HepG2 (cell line): ENCODE measurements around the gene PLEKHA5. TPM values are rescaled to one million over a fixed set of nuclear protein-coding genes. Genes with fewer than 3 reads are reported as not detected.

Experiments
- CEBPB ChIP-seq: IDR thresholded peaks from 2 replicates; pipeline ENCODE4 v1.6.1; 2011; ENCODE audit warnings: low read depth, low read length, improper control_type of control experiment, borderline replicate concordance
- EP300 ChIP-seq, 3 experiments: sonication (generic) in 1 of 3; formaldehyde crosslinking in 1 of 3; IDR thresholded peaks; 2 replicates each; pipeline versions ENCODE4 v1.5.1 to v1.6.1; 2011 to 2020; ENCODE audit warnings: low read depth in 2 of 3, low read length in 2 of 3, borderline replicate concordance in 1 of 3, improper control_type of control experiment in 1 of 3, mild to moderate bottlenecking in 1 of 3, missing genetic modification reagents in 1 of 3, moderate library complexity in 1 of 3
- KLF16 ChIP-seq, 2 experiments: sonication (generic) in 1 of 2; formaldehyde crosslinking in 1 of 2; IDR thresholded peaks; 2 replicates each; pipeline versions ENCODE4 v1.6.1 to v1.8.0; 2016 to 2023; ENCODE audit warnings: missing genetic modification reagents in 2 of 2, missing compliant biosample characterization in 1 of 2
- NFIC ChIP-seq: IDR thresholded peaks from 2 replicates; pipeline ENCODE4 v1.6.1; 2012; ENCODE audit warnings: mild to moderate bottlenecking, low read length, inconsistent platforms
- NONO ChIP-seq, 2 experiments: fragments of 450-650 bp in 1 of 2; sonication (generic) in 1 of 2; formaldehyde crosslinking in 1 of 2; IDR thresholded peaks in 1 of 2; conservative IDR thresholded peaks in 1 of 2; 2 replicates each; pipeline versions ENCODE4 v1.6.1 to v1.8.0; 2017 to 2022; ENCODE audit warnings: mild to moderate bottlenecking in 1 of 2, missing genetic modification reagents in 1 of 2, moderate library complexity in 1 of 2
- SALL1 ChIP-seq: sonication (generic); formaldehyde crosslinking; IDR thresholded peaks from 2 replicates; pipeline ENCODE4 v1.8.0; 2022; ENCODE audit warnings: mild to moderate bottlenecking, missing genetic modification reagents
- SMARCE1 ChIP-seq: fragments of 450-650 bp; IDR thresholded peaks from 2 replicates; pipeline ENCODE4 v1.6.1; 2017; ENCODE audit warnings: borderline replicate concordance
- TIGD3 ChIP-seq: sonication (generic); formaldehyde crosslinking; IDR thresholded peaks from 2 replicates; pipeline ENCODE4 v1.5.1; 2020; ENCODE audit warnings: mild to moderate bottlenecking, missing genetic modification reagents, borderline replicate concordance
- ZBTB40 ChIP-seq, 2 experiments: fragments of 450-650 bp in 1 of 2; sonication (generic) in 1 of 2; formaldehyde crosslinking in 1 of 2; IDR thresholded peaks; 2 replicates each; pipeline versions ENCODE4 v1.6.1 to v1.8.0; 2016 to 2022; ENCODE audit warnings: antibody characterized with exemption in 1 of 2, mild to moderate bottlenecking in 1 of 2, missing genetic modification reagents in 1 of 2
- ZNF101 ChIP-seq: sonication (generic); formaldehyde crosslinking; IDR thresholded peaks from 2 replicates; pipeline ENCODE4 v1.4.0; 2020; ENCODE audit warnings: mild to moderate bottlenecking, low read depth, missing genetic modification reagents, borderline replicate concordance
- ZNF335 ChIP-seq: sonication (generic); formaldehyde crosslinking; IDR thresholded peaks from 2 replicates; pipeline ENCODE4 v1.4.0; 2020; ENCODE audit warnings: missing genetic modification reagents
- ZNF503 ChIP-seq: sonication (generic); formaldehyde crosslinking; IDR thresholded peaks from 2 replicates; pipeline ENCODE4 v1.4.0; 2020; ENCODE audit warnings: missing genetic modification reagents
- ZNF776 ChIP-seq: sonication (generic); formaldehyde crosslinking; IDR thresholded peaks from 2 replicates; pipeline ENCODE4 v1.4.0; 2020; ENCODE audit warnings: mild to moderate bottlenecking, missing genetic modification reagents
- ZNF790 ChIP-seq: sonication (generic); formaldehyde crosslinking; IDR thresholded peaks from 2 replicates; pipeline ENCODE4 v1.8.0; 2022; ENCODE audit warnings: missing genetic modification reagents, mild to moderate bottlenecking, borderline replicate concordance
- polyA plus RNA-seq, 8 experiments: library from polyadenylated mRNA; depleted of rRNA in 3 of 8; stranded (reverse) in 7 of 8; unstranded in 1 of 8; fragments of >200 nt; fragmentation: Illumina TruSeq in 4 of 8; extraction: Trizol in 4 of 8; gene quantifications; 2 replicates each; pipeline versions ENCODE4 v1.2.1 to v1.2.3, GENCODE V29; 2011 to 2016; ENCODE audit warnings: low read depth in 4 of 8, missing spikeins in 1 of 8, mixed read lengths in 1 of 8; ENCODE audit not compliant: insufficient read depth in 1 of 8
- total RNA-seq, 5 experiments: library from RNA; depleted of rRNA; stranded (reverse); fragments of >200 nt; fragmentation: Illumina TruSeq; extraction: Trizol; gene quantifications; 2 replicates each; pipeline ENCODE4 v1.2.3, GENCODE V29; 2016; ENCODE audit warnings: low read depth in 1 of 5

PLEKHA5 gene
- total and polyA plus RNA-seq, 2 of the 13 experiments (the other 11 are each of a cell fraction or from before 2014, with no cell fraction given): 4.2 to 15.4 TPM

- no peak for TF ChIP-seq ZNF503
- TF ChIP-seq ZNF101 (CRISPR knock-in tag): no peak
- TF ChIP-seq TIGD3 (CRISPR knock-in tag): peak; percentile 52; the same call in 1 of the 2 replicates
- TF ChIP-seq KLF16 (CRISPR knock-in tag; IDR thresholded peaks at IDR 0.05): no peak
- no peak for TF ChIP-seq NFIC
- TF ChIP-seq ZNF776 (CRISPR knock-in tag): no peak
- TF ChIP-seq ZNF790 (CRISPR knock-in tag): 0 out of 2 replicates have a peak, but pooled peaks have one; percentile 35
- no peak for TF ChIP-seq ZBTB40 (IDR thresholded peaks at IDR 0.05)
- peak; percentile 23; the same call in 1 of the 2 replicates for TF ChIP-seq ZBTB40 (CRISPR knock-in tag; IDR thresholded peaks at IDR 0.05)
- TF ChIP-seq CEBPB: no peak
- no peak for TF ChIP-seq SMARCE1
- TF ChIP-seq NONO (IDR thresholded peaks at IDR 0.05): no peak
- TF ChIP-seq NONO (CRISPR knock-in tag; conservative IDR thresholded peaks at IDR 0.05): 0 out of 2 replicates have a peak, but pooled peaks have one; percentile 52
- 0 out of 2 replicates have a peak, but pooled peaks have one; percentile 19 for TF ChIP-seq SALL1
- TF ChIP-seq ZNF335: no peak
- no peak for TF ChIP-seq EP300 (IDR thresholded peaks at IDR 0.05; ENCODE audit: low read depth in 2 of 2, low read length in 2 of 2)
- TF ChIP-seq EP300 (CRISPR knock-in tag; IDR thresholded peaks at IDR 0.05; ENCODE audit: borderline replicate concordance): no peak
Measured at GRCh38 chr12:19130224-19131024, 891 bp downstream of the PLEKHA5 start (continued).
